Measurements from ENCODE around the gene ASB17.

Gene ASB17

DNA sequence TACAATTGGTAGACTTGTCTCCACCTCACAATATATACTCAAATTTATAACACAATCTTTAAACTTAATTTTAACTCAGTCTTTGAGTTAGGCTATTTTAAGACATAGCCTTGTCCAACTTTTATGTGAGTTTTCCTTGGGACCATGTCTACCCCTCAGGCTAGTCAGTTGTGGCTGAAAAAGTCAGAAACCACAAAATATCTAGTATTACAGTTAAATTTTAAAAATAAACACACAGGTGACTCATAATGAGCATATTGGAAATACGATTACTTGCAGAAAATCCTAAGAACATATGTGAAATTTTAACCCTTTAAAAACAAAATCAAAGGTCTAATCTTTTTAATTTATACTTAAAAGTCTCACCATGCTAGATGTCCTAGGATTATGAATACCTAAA is 4.8 kb upstream of the ASB17 start:
- Histone ChIP-seq H3K27ac (no peak overlapping the region), H3K4me1 (no peaks in the 10 kb centered on the region), H3K27me3 (no peaks in the 10 kb centered on the region), H3K36me3 (no peaks in the 10 kb centered on the region), H3K4me3 (no peak overlapping the region), H3K9me3 (no peaks in the 10 kb centered on the region)
- no peak for DNase-seq
- intact Hi-C loops (cut with DNase I; ENCODE audit: low total_unique reads) = no loop called here
- TF ChIP-seq, protein P1, sequence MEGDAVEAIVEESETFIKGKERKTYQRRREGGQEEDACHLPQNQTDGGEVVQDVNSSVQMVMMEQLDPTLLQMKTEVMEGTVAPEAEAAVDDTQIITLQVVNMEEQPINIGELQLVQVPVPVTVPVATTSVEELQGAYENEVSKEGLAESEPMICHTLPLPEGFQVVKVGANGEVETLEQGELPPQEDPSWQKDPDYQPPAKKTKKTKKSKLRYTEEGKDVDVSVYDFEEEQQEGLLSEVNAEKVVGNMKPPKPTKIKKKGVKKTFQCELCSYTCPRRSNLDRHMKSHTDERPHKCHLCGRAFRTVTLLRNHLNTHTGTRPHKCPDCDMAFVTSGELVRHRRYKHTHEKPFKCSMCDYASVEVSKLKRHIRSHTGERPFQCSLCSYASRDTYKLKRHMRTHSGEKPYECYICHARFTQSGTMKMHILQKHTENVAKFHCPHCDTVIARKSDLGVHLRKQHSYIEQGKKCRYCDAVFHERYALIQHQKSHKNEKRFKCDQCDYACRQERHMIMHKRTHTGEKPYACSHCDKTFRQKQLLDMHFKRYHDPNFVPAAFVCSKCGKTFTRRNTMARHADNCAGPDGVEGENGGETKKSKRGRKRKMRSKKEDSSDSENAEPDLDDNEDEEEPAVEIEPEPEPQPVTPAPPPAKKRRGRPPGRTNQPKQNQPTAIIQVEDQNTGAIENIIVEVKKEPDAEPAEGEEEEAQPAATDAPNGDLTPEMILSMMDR (IDR thresholded peaks at IDR 0.05) = no peak

DNA sequence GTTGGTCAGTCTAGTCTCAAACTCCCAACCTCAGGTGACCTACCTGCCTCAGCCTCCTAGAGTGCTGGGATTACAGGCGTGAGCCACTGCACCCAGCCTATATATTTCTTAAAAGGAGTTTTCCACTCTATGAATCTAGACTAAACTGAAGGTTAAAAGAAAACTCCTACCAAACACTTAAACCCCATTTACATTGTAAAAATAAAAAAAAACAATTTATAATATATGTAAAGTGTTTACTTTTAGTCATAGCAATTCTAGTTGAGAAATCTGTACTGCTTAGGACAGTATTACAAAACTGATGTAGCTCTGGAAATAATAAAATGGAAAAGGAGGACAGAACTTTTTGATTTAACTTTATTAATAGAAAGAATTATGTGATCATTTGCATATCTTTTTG is 9.5 kb downstream of the ASB17 start:
- Histone ChIP-seq H3K36me3 (no peaks in the 10 kb centered on the region), H3K9me3 (no peaks in the 10 kb centered on the region), H3K27me3 (no peaks in the 10 kb centered on the region), H3K4me3 (no peak overlapping the region), H3K4me1 (no peaks in the 10 kb centered on the region), H3K27ac (no peak overlapping the region)
- TF ChIP-seq, protein P1 (IDR thresholded peaks at IDR 0.05) = no peak
- DNase-seq = no peak
- intact Hi-C loops (cut with DNase I; ENCODE audit: low total_unique reads) = no loop called here

- no peak for DNase-seq
- TF ChIP-seq, protein P1 (IDR thresholded peaks at IDR 0.05) = no peak
- intact Hi-C loops (cut with DNase I; ENCODE audit: low total_unique reads) = no loop called here
- Histone ChIP-seq H3K27me3 (no peaks in the 10 kb centered on the region), H3K4me3 (no peak overlapping the region), H3K4me1 (no peaks in the 10 kb centered on the region), H3K36me3 (no peaks in the 10 kb centered on the region), H3K27ac (no peak overlapping the region), H3K9me3 (no peaks in the 10 kb centered on the region)
Observed at GRCh38 chr1:75916834-75917233, 15.4 kb downstream of the ASB17 start.

DNA sequence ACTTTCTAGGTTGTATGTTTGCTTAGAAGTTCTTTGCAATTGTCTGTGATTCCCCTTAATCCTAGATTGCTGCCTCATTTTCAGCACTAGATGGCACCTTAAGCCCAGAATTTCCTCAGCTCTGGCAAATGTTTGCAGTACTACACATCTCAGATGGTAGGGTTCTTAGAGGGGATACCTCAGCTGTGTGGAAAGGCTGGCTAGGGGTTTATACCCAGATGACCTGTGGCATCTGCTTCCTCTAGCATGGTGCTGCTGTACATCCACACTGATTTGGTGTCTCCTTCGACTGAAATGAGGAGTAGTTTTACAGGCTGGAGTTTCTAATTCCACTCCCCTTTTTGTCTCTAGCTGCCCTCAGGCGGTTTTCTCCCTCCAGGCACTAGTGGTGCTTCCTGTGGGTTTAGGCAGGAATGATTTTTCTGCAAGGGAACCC is 23.5 kb downstream of the ASB17 start:
- intact Hi-C loops (cut with DNase I; ENCODE audit: low total_unique reads) = no loop called here
- no peak overlapping the region for H3K27ac ChIP-seq
- H3K4me3 ChIP-seq = no peak overlapping the region
- no peaks in the 10 kb centered on the region for H3K27me3 ChIP-seq
- peaks cover 0 to 8% (median 0%) of the 10 kb centered on the region in 3 donors for H3K9me3 ChIP-seq
- TF ChIP-seq, protein P1 (IDR thresholded peaks at IDR 0.05) = no peak
- H3K4me1 ChIP-seq = no peaks in the 10 kb centered on the region
- DNase-seq = no peak
- no peaks in the 10 kb centered on the region for H3K36me3 ChIP-seq

- no peak for DNase-seq
- TF ChIP-seq, protein P1 (IDR thresholded peaks at IDR 0.05) = no peak
- intact Hi-C loops (cut with DNase I; ENCODE audit: low total_unique reads) = no loop called here
- Histone ChIP-seq H3K4me3 (no peak overlapping the region), H3K27me3 (no peaks in the 10 kb centered on the region), H3K36me3 (no peaks in the 10 kb centered on the region), H3K27ac (no peak overlapping the region), H3K4me1 (no peaks in the 10 kb centered on the region), H3K9me3 (no peaks in the 10 kb centered on the region)
Observed at GRCh38 chr1:75901371-75901770, 30.8 kb downstream of the ASB17 start.

DNA sequence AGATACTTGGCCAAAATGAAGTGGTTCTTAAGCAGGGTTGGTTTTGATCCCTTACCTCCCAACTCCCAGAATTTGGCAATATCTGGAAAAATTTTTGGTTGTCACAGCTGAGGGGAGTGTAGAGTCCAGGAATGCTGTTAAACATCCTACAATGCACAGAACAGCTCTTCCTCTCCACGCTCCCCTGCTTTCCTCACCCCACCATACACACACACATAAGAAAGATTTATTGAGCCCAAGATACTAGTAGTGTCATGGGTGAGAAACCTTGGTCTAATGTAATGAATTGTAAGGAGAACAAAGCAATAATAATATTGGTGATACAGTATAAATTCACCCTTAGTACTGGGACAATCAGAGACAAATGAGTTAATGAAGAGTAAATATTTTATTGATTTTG is 47.8 kb downstream of the ASB17 start:
- Histone ChIP-seq H3K36me3 (no peaks in the 10 kb centered on the region), H3K27ac (no peak overlapping the region), H3K9me3 (no peaks in the 10 kb centered on the region), H3K4me3 (no peak overlapping the region), H3K27me3 (no peaks in the 10 kb centered on the region), H3K4me1 (no peaks in the 10 kb centered on the region)
- intact Hi-C loops (cut with DNase I; ENCODE audit: low total_unique reads) = no loop called here
- TF ChIP-seq, protein P1 (IDR thresholded peaks at IDR 0.05) = no peak
- DNase-seq = no peak

Data from tibial artery (tissue), 4 donors.